Gastroesophageal sphincter (tissue), 4 donors: Measurements from ENCODE around the gene AKT3. TPM values are rescaled to one million over a fixed set of nuclear protein-coding genes. Genes with fewer than 3 reads are reported as not detected.

Source experiments
- ATAC-seq: fragments of 150-250 bp; one replicate; pipeline ENCODE4 v1.9.1; 2016; ENCODE audit warnings: mild to moderate bottlenecking, moderate library complexity
- H3K27ac ChIP-seq, 4 donors: fragments of 200-600 bp; sonication (generic) in 3 of 4; 1 replicate in 3 of 4; 2 replicates in 1 of 4; pipeline ENCODE4 v1.5.1; 2016 to 2019
- H3K27me3 ChIP-seq: fragments of 200-600 bp; sonication (generic); one replicate; pipeline ENCODE4 v1.5.1; 2019
- H3K36me3 ChIP-seq, 2 donors: fragments of 200-600 bp; sonication (generic); one replicate each; pipeline ENCODE4 v1.5.1; 2019; ENCODE audit warnings: control low read depth in 1 of 2
- H3K4me1 ChIP-seq, 3 donors: fragments of 200-600 bp; sonication (generic); 1 replicate in 2 of 3; 2 replicates in 1 of 3; pipeline ENCODE4 v1.5.1; 2016 to 2019; ENCODE audit warnings: control low read depth in 2 of 3
- H3K4me3 ChIP-seq, 2 donors: fragments of 200-600 bp; sonication (generic); one replicate each; pipeline ENCODE4 v1.5.1; 2019; ENCODE audit warnings: mild to moderate bottlenecking in 1 of 2, moderate library complexity in 1 of 2
- H3K9me3 ChIP-seq, 3 donors: fragments of 200-600 bp; sonication (generic); one replicate each; pipeline ENCODE4 v1.5.1; 2017 to 2019; ENCODE audit warnings: control low read depth in 2 of 3
- EP300 ChIP-seq: sonication (generic); formaldehyde crosslinking; IDR thresholded peaks from one replicate; pipeline ENCODE4 v1.6.1; 2017; ENCODE audit warnings: antibody characterized with exemption, mild to moderate bottlenecking
- POLR2A ChIP-seq, 2 donors: fragments of 450-650 bp; IDR thresholded peaks; one replicate each; pipeline ENCODE4 v1.6.1; 2017; ENCODE audit warnings: antibody characterized with exemption in 2 of 2, mild to moderate bottlenecking in 2 of 2, moderate library complexity in 1 of 2
- POLR2AphosphoS5 ChIP-seq: sonication (generic); formaldehyde crosslinking; IDR thresholded peaks from one replicate; pipeline ENCODE4 v1.6.1; 2017; ENCODE audit warnings: antibody characterized with exemption
- WGBS, 2 donors: methylation state at CpG; one replicate each; pipeline ENCODE4 v1.1.5; 2018; ENCODE audit warnings: low coverage in 1 of 2; 5-methylcytosine and 5-hydroxymethylcytosine counted together
- total RNA-seq, 4 donors: library from RNA; depleted of rRNA; stranded (reverse); fragments of >200 nt; gene quantifications; one replicate each; pipeline ENCODE4 v1.1.0, GENCODE V29; 2016
- TF ChIP-seq, protein P1 (sequence below), 4 experiments: fragments of 200-600 bp in 2 of 4; fragments of 450-650 bp in 2 of 4; sonication (generic) in 1 of 4; IDR thresholded peaks; one replicate each; pipeline ENCODE4 v1.5.1; 2017 to 2019; ENCODE audit warnings: antibody characterized with exemption in 4 of 4, mild to moderate bottlenecking in 2 of 4, moderate library complexity in 2 of 4

Gene AKT3
- total RNA-seq, 4 donors from 2014 or later, result 72.8 to 102 (median 89.3) TPM

DNA sequence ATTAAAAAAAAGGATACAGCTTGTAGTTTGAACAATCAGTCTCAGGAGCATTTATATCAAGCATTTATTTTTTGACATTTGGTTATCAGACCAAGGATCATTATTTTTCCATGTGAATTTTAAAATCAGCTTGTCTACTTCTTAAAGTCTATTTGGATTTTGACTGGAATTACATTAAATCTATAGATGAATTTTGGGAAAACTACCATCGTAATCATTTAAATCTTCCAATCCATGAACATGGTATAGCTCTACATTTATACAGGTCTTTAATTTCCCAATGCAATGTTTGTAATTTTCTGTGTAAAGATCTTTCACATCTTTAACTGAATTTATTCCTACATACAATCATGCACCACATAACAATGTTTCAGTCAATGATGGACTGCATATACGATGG, 203.2 kb downstream of the AKT3 start:
- Histone ChIP-seq H3K9me3 (peaks cover 0 to 8% (median 0%) of the 10 kb centered on the region in 3 donors), H3K27me3 (no peaks in the 10 kb centered on the region), H3K4me3 (no peak overlapping the region), H3K4me1 (no peaks in the 10 kb centered on the region), H3K27ac (no peak overlapping the region), H3K36me3 (peaks cover 0 to 33% of the 10 kb centered on the region in 2 donors)
- ATAC-seq, result no peak
- 100% methylated on average over 2 of the region's 2 CpGs for WGBS, 2 donors
- TF ChIP-seq POLR2AphosphoS5 (no peak), POLR2A (IDR thresholded peaks at IDR 0.05) (no peak)
- TF ChIP-seq, protein P1, sequence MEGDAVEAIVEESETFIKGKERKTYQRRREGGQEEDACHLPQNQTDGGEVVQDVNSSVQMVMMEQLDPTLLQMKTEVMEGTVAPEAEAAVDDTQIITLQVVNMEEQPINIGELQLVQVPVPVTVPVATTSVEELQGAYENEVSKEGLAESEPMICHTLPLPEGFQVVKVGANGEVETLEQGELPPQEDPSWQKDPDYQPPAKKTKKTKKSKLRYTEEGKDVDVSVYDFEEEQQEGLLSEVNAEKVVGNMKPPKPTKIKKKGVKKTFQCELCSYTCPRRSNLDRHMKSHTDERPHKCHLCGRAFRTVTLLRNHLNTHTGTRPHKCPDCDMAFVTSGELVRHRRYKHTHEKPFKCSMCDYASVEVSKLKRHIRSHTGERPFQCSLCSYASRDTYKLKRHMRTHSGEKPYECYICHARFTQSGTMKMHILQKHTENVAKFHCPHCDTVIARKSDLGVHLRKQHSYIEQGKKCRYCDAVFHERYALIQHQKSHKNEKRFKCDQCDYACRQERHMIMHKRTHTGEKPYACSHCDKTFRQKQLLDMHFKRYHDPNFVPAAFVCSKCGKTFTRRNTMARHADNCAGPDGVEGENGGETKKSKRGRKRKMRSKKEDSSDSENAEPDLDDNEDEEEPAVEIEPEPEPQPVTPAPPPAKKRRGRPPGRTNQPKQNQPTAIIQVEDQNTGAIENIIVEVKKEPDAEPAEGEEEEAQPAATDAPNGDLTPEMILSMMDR (IDR thresholded peaks at IDR 0.05), result no peak

DNA sequence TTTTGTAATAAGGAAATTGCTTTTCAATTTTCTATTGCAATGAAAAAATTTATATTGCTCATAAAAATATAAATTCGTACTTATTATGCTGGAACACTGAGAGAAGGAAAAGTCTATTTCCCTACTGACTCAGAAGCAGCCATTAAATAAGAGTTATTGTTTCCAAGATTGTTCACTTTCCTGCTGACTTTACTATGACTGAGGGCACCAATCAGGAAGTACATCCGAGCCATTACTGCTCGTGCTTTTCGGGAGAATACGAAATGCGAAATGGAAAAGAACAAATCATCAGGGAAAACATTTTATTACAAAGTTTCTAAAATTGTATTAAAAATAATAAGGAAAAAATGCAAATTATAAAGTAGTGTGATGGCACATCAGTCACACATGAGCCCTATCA, 204.8 kb downstream of the AKT3 start:
- Histone ChIP-seq H3K4me1 (no peaks in the 10 kb centered on the region), H3K9me3 (peaks cover 0 to 8% (median 0%) of the 10 kb centered on the region in 3 donors), H3K36me3 (peaks cover 0 to 36% of the 10 kb centered on the region in 2 donors), H3K27ac (no peak overlapping the region), H3K4me3 (no peak overlapping the region), H3K27me3 (no peaks in the 10 kb centered on the region)
- 69 to 94% methylated on average over 6 of the region's 6 CpGs for WGBS, 2 donors
- no peak for ATAC-seq
- TF ChIP-seq POLR2A (IDR thresholded peaks at IDR 0.05), result no peak
- TF ChIP-seq, protein P1 (IDR thresholded peaks at IDR 0.05), result no peak
- no peak for TF ChIP-seq EP300
- TF ChIP-seq POLR2AphosphoS5, result no peak

GRCh38 chr1:243642936-243643335, 207.1 kb downstream of the AKT3 start:
- peaks cover 0 to 22% (median 0%) of the 10 kb centered on the region in 3 donors for H3K9me3 ChIP-seq

DNA sequence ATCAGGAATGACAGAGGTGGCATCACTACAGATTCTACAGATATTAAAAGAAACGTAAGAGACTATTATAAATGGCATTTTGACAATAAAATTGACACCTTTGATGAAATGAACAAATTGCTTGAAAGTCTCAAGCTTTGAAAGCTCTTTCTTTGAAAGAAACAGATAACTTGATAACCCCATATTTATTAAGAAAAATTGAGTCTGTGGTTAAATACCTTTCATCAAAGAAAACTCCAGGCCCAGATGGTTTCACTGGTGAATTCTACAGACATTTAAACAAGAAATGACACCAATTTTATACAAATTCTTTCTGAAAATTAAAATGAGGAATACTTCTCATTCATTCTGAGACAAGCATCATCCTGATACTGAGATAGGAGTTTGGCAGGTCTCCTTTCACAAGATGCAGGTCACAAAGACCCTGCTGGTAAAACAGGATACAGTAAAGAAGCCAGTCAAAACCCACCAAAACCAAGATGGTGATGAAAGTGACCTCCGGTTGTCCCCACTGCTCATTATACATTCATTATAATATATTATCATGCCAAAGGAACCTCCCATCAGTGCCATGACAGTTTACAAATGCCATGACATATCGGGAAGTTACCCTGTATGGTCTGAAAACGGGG, 210.9 kb downstream of the AKT3 start:
- no peaks in the 10 kb centered on the region for H3K4me1 ChIP-seq
- peaks cover 4 to 15% of the 10 kb centered on the region in 2 donors for H3K36me3 ChIP-seq
- no peaks in the 10 kb centered on the region for H3K27me3 ChIP-seq
- ATAC-seq, result no peak
- no peak overlapping the region for H3K27ac ChIP-seq
- WGBS, 2 donors, result 91 to 100% methylated on average over 2 to 4 of the region's 4 CpGs
- H3K4me3 ChIP-seq, result no peak overlapping the region
- peaks cover 0 to 14% (median 0%) of the 10 kb centered on the region in 3 donors for H3K9me3 ChIP-seq
- TF ChIP-seq EP300 (no peak), POLR2A (IDR thresholded peaks at IDR 0.05) (no peak), POLR2AphosphoS5 (no peak)
- TF ChIP-seq, protein P1 (IDR thresholded peaks at IDR 0.05), result no peak

More at GRCh38 chr1:243642936-243643335, 207.1 kb downstream of the AKT3 start:
- no peaks in the 10 kb centered on the region for H3K4me1 ChIP-seq
- TF ChIP-seq, protein P1 (IDR thresholded peaks at IDR 0.05), result no peak
- TF ChIP-seq POLR2AphosphoS5 (no peak), POLR2A (IDR thresholded peaks at IDR 0.05) (no peak), EP300 (no peak)
- H3K4me3 ChIP-seq, result no peak overlapping the region
- no peak for ATAC-seq
- 74 to 80% methylated on average over 5 of the region's 5 CpGs for WGBS, 2 donors
- no peaks in the 10 kb centered on the region for H3K27me3 ChIP-seq
- peaks cover 4 to 44% of the 10 kb centered on the region in 2 donors for H3K36me3 ChIP-seq
- H3K27ac ChIP-seq, result no peak overlapping the region

GRCh38 chr1:243638186-243638585, 211.9 kb downstream of the AKT3 start:
- TF ChIP-seq, protein P1 (IDR thresholded peaks at IDR 0.05), result no peak
- TF ChIP-seq POLR2A (IDR thresholded peaks at IDR 0.05) (no peak), POLR2AphosphoS5 (no peak), EP300 (no peak)
- Histone ChIP-seq H3K4me1 (no peaks in the 10 kb centered on the region), H3K9me3 (peaks cover 0 to 14% (median 0%) of the 10 kb centered on the region in 3 donors), H3K36me3 (peaks cover 4 to 15% of the 10 kb centered on the region in 2 donors), H3K27me3 (no peaks in the 10 kb centered on the region), H3K27ac (no peak overlapping the region), H3K4me3 (no peak overlapping the region)
- no peak for ATAC-seq
- WGBS, 2 donors, result 70 to 91% methylated on average over 4 of the region's 4 CpGs
